T-helper 1 cell (primary cell): ENCODE measurements around the gene TSPAN31.
"Not testable (repeated sequence)": the region's sequence is repeated elsewhere in the genome, so short reads cannot be mapped to it uniquely, and the experiment has no call there.

Experiments used
- DNase-seq, 5 donors: peaks; one replicate each; pipeline ENCODE4 v3.0.0-alpha.2; 2012 to 2020
- total RNA-seq, 4 donors: gene quantifications; one replicate each; lab custom pipeline; 2026; lab: John Stamatoyannopoulos, UW

Gene TSPAN31, protein sequence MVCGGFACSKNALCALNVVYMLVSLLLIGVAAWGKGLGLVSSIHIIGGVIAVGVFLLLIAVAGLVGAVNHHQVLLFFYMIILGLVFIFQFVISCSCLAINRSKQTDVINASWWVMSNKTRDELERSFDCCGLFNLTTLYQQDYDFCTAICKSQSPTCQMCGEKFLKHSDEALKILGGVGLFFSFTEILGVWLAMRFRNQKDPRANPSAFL
- 15.8 to 24.7 (median 18.3) reads per million in 4 donors for total RNA-seq

DNA sequence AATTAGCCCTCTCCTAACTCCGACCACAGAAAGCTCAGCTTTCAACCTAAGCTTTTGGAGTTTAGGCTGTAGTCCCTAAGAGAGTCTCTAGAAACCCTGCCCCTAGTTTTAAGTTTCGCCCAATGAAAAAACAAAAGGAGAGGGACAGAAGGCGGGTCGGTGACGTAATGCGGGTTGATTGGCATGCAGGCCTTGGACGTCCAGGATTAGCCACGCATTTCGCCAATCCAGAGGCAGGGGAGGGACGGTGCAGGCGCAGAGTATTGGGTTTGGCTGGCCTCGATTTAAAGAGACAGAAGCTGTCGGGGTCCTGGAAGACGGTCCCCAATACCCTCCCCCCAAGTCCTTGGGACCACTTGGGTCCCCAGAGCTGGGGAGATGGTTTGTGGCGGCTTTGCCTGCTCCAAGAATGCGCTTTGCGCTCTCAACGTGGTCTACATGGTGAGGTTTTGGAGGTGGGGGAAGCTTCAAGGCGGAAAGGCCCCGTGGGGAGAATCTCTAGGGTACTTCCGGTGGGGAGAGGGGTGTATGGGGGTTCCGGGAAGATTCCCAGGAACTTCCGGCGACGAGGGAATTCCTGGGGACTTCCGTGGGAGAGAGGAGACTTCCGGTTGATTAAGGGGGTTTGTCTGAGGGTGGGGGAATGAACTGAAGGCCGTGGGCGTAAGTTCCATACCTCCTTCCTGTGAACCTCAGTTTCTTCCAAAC lies at the start of gene TSPAN31:
TSS of gene TSPAN31 (plus strand) at position 263 of the 708 bp plus-strand sequence. CDS start at position 379, 116 bp downstream.
- peak; percentile 87 to 97 (median 93) for DNase-seq

DNA sequence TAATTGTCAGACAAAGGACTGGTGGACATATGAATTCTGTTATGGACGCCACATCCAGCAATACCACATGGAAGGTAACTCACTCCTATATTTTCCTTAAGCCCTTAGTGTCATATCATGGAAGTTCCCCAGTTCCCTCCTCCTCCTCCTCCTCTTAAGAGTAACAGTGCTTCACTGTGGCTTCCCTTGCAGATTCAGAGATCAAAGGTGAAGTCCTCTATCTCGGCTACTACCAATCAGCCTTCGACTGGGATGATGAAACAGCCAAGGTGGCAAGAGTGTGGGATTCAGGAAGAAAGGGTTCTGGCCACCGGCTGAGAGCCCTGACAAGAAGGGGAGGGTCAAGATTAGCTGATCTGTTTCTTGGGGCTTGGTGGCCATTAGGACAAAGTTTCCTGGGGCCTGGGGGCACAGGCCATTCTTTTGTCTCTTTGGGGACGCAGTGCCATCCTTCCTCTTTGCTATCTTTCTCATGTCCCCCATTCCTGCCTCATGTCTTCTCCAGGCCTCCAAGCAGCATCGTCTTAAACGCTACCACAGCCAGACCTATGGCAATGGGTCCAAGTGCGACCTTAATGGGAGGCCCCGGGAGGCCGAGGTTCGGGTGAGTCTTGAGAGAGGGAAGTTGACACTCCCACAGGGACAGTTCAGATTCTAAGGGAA lies 48.9 kb upstream of the TSPAN31 start:
- no peak for DNase-seq

GRCh38 chr12:57697076-57697475 lies 47.8 kb upstream of the TSPAN31 start:
- no peak for DNase-seq

DNA sequence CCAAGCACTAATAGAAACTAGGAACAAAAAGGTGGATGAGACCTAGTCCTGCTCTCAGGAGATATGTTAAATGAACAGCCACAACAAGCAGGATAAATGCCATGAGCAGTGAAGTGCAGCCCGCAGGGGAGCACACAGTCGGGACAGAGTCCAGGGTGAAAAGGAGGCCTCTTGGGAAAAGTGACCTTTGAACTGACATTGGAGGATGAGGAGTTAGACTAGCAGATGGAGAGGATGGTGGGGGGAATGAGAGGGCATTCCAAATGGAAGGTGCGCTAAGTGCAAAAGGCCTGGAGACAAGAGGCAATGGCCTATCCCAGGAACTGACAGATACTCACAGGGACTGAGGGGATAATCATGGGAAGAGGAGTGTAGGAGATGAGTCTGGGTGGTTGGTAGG lies 46.4 kb upstream of the TSPAN31 start:
- no peak for DNase-seq

- no peak for DNase-seq
Measured at GRCh38 chr12:57700317-57700716, 44.5 kb upstream of the TSPAN31 start.

GRCh38 chr12:57707250-57707649 lies 37.6 kb upstream of the TSPAN31 start:
- no peak for DNase-seq

GRCh38 chr12:57708296-57708695 lies 36.5 kb upstream of the TSPAN31 start:
- no peak for DNase-seq

GRCh38 chr12:57712701-57713100 lies 32.1 kb upstream of the TSPAN31 start:
- no peak for DNase-seq

GRCh38 chr12:57713209-57713608 lies 31.6 kb upstream of the TSPAN31 start:
- DNase-seq: no peak

DNA sequence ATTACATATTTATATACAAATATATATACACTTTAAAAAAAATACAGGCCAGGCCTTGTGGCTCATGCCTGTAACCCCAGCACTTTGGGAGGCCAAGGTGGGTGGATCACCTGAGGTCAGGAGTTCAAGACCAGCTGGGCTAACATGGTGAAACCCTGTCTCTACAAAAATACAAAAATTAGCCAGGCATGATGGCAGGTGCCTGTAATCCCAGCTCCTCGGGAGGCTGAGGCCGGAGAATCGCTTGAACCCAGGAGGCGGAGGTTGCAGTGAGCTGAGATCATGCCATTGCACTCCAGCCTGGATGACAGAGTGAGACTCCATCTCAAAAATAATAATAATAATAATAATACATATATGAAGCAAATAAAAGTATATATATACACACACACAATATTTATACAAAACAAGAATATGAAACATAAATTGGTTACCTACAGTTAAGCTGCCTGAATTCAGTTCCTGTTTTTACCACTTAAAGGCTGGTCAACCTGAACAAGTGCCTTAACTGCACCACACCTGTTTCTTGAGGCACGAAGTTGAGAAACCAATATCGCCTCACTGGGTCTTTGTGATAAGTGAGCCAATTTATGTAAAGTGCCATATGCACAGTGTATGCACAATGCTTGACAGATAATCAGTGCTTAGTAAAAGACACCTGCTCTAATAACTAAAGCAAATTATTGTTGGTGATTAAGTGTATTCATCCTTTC lies 29.6 kb upstream of the TSPAN31 start:
- not testable (repeated sequence) for DNase-seq

DNA sequence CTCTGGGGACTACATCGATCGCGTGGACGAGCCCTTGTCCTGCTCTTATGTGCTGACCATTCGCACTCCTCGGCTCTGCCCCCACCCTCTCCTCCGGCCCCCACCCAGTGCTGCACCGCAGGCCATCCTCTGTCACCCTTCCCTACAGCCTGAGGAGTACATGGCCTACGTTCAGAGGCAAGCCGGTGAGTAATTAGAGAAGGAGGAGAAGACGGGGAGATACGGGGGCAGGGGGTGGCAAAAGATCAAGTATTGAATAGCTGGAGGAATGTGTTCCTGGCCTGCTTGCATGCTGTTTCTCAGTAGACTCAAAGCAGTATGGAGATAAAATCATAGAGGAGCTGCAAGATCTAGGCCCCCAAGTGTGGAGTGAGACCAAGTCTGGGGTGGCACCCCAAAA lies 29.1 kb upstream of the TSPAN31 start:
- no peak for DNase-seq

GRCh38 chr12:57716305-57716704 lies 28.5 kb upstream of the TSPAN31 start:
- DNase-seq: no peak

GRCh38 chr12:57717131-57717530 lies 27.7 kb upstream of the TSPAN31 start:
- DNase-seq: no peak

DNA sequence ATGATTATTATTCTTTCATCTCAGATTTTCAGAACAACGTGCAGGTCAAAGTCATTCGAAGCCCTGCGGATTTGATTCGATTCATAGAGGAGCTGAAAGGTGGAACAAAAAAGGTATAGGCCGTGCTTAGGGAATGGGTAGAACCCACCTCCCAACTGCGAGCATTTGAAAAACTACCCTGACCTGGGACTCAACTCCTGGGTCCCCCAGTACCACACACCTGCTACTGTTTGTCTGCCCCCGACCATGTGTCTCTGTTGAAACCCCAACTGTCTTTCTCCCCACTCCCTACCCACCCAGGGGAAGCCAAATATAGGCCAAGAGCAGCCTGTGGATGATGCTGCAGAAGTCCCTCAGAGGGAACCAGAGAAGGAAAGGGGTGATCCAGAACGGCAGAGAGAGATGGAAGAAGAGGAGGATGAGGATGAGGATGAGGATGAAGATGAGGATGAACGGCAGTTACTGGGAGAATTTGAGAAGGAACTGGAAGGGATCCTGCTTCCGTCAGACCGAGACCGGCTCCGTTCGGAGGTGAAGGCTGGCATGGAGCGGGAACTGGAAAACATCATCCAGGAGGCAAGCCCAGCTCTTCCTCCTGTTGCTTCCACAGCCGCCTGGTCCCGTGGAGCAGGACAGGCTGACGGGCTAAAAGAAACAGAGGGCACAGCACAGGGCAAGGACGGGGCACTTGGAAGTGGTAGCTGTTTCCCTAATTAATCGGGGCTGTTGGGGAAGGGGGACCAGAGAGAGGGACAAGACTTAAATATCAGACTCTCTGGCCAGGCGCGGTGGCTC lies 26.8 kb upstream of the TSPAN31 start:
- DNase-seq: no peak

- DNase-seq: no peak
Measured at GRCh38 chr12:57718641-57719528, 26.0 kb upstream of the TSPAN31 start.

DNA sequence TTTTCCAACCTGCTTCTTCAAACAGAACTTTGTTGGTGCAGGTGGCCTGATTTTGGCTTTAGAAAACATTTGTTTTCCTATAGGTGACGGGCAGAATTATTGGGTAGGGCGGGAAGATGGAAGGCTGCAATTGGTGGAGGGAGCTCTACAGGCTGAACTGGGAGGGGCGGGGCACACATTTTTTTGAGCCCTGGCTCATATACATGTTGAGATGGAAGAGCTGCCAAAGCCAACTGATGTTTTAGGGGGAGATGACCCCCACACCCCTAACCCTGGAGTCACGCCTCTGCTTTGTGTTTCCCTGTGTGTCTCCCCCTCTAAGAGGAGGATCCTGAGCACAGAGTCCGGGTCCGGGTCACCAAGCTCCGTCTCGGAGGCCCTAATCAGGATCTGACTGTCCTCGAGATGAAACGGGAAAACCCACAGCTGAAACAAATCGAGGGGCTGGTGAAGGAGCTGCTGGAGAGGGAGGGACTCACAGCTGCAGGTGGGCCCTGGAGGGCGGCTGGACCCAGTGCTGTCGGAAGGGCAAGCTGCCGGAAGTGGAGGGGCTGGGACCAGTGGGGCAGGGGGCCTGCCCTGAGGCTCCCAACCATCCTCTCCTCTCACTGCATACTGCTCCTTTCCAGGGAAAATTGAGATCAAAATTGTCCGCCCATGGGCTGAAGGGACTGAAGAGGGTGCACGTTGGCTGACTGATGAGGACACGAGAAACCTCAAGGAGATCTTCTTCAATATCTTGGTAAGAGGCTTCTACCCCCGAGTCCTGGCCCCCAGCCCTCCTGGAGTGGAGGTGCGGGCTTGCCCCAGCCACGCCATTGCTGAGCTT lies 24.8 kb upstream of the TSPAN31 start:
- DNase-seq: no peak

GRCh38 chr12:57720606-57721595 lies 23.9 kb upstream of the TSPAN31 start:
- no peak for DNase-seq

- not testable (repeated sequence) for DNase-seq
Measured at GRCh38 chr12:57721846-57722608, 22.8 kb upstream of the TSPAN31 start.
